HG03045 (cell line): ENCODE data around the gene NAA35.
"Not testable (repeated sequence)": the region's sequence is repeated elsewhere in the genome, so short reads cannot be mapped to it uniquely, and the experiment has no call there.

Source experiments
- ATAC-seq: cut with Tn5 transposase; IDR thresholded peaks from one replicate; pipeline ENCODE4 v1.9.1; 2021; ENCODE audit warnings: mild to moderate bottlenecking, moderate library complexity; ENCODE audit not compliant: unreplicated experiment

NAA35 gene

DNA sequence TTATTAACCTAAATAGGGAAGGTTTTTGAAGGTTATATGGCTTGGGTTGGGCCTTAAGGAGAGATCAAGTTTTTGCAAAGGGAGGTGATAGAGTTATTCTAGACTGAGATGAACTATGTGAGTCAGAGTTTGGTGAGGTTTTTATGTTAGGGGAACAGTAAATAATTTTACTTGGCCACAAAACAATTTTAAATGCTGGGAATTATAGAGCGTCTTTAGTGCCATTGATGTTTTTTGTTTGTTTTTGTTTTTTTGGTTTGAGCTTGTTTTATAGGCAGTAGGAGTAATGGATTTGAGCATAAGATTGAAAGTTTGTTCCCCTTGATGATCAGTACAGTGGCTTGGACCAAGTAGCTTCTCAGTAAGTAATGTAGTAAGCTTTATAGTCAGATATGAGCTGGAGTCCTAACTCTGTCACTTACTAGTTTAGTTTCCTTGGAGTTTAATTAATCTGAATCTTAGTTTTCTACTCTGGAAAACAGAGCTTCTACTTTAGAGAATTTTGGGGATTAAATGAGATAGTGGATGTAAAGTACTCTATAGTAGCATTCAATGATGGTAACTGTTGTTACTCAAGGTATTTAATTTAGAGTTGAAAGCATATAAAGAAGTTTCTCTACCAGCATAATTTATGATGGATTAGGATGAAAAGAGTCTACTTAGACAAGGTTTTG is 2.9 kb downstream of the NAA35 start:
- no peak for ATAC-seq

DNA sequence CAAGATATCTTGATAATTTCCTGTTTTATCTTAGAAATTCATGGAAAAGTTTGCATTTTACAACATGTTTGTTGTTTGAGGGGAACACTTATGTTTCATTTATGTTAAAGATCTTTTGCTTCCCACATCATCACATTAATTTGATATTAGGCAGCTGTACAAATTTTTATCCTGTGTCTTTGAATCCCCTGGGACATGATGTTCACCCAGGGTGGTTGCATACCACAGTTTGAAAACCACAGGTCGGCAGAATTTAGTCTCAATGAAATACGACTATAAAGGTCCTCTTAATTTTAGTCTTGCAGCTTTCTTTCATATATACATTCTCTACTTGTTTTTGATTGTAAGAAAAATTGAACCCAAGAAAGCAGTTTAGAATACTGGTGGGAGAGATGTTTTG is 3.7 kb downstream of the NAA35 start:
- ATAC-seq: no peak

DNA sequence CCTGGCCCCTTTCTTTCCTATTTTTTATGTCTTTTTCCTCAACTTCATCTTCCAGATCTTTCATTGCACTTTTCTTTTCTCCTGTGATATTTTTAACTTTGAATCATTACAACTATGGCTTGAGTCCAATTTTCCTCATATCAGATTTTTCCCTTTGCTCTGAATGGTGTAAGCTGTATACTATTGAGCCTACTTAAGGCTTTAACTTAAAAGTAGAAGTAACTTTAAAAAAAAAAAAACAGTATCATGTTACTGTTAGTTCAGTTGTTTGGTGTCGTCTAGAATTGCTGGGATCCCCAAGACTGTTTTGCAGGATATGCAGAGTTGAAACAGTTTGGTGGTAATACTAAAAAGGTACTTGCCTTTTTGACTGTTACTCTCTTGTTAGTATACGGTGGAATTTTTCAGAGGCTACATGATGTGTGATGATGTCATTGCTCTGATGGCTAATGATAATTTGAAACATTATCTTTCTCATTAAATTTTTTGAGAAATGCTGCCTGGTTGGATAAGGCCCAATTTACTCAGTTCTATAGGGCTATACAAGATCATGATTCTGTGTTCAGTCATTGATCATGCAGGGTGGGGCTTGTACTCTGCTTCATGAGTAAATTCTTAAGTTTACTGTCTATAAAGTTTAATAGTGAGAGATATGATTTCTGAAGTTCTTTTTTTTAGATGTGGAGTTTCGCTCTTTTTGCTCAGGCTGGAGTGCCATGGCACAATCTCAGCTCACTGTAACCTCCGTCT is 8.8 kb downstream of the NAA35 start:
- no peak for ATAC-seq

DNA sequence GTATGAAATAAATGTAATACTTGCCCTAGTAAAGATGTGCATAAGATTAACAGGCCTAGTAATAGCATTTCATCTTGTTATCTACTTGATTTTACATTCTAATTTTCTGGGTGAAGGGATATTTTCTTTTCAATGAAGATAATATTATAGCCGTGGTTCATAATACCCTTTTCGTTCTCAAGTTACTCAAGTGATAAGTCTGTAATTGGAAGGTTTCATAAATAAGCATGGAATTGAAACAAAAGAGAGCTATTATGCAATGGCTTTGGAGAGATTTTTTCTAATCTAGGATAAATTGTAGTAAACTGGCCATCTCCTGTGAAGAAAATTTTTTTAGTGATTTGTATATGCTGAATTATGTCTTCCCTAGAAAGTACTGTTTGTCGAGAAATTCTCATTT is 19.0 kb downstream of the NAA35 start:
- ATAC-seq: no peak

DNA sequence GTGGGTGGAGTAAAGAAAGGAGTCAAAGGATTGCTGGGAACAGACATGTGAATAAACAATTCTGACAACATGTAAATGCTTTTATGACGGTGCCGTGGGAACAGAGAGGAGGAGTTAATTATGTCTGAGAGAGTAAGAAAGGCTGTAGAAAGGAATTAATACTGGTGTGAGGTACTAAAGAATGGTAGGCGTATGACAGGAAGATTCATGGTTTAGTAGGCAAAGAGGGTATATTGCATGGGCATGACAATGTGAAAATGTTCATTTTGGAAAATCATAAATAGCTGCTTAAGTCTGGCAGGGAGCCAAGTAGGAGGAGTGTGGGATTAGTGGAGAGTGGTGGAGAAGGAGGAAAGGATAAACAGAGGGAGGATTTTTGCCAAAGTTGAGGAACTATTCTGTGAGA is 19.7 kb downstream of the NAA35 start:
- ATAC-seq: no peak

DNA sequence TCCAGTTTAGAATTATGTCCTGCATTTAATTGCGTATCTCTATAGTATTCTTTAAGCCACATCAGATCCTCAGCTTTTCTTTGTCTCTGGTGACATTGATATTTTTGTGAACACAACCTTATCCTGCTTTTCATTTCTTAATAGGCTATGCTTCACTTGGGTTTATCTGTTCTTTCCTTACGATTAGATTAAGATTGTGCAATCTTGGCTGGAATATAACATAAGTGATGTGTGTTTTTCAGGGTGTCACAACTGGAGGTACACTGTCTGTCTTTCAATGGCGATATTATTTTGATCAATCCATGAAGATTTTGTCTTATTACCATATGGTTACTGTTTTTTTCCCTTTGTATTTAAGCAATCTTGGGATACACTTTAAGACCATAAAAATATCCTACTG is 23.6 kb downstream of the NAA35 start:
- ATAC-seq: no peak

DNA sequence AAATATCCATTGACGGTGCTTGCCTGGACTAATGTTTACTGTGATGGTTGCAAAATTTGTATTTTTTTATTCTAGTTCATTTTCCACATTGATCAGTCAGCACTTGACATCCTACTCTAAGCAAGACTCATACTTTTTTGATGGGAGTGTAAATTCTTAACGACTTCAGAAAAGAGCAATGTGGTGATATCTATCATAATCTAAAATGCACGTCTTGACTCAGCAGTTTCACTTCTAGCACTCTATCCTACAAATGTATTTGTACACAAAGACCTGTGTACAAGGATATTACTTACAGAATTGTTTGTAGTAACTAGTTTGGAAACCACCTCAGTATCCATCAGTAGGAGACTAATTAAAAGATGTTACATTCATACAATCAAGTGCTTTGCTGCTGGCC is 24.0 kb downstream of the NAA35 start:
- ATAC-seq: no peak

DNA sequence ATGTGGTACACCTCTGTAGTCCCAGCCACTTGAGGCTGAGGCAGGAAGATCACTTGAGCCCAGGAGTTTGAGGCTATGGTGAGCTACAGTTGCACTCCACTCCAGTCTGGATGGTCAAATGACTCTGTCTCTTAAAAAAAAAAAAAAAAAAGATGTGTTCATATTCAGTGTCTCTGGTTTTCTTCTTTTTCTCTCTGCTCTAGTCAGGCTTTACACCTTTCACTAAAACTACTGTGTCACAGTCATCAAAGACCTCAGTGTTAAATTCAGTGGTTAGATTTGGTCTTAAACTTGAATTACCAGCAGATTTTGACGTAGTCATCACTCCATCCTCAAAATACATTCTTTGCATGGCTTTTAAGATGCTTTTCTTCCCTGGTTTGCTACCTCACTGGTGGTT is 28.8 kb downstream of the NAA35 start:
- no peak for ATAC-seq

DNA sequence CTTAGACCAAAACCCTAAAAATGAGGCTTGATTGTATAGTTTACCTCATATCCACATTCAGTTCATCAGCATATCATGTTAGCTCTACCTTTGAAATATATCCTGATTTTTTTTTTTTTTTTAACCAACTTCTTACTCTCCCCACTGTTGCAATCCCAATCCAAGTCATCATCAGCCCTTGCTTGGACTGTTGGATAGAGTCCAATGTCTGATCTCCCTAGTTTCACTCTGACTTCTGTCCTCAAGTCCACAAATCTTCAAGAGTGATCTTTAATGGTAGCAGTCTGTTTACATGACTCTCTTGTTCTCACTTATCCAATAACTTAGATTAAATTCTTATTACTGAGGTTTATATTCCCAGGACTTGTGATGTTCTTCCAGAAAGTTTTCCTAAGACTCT is 30.8 kb downstream of the NAA35 start:
- ATAC-seq: no peak

DNA sequence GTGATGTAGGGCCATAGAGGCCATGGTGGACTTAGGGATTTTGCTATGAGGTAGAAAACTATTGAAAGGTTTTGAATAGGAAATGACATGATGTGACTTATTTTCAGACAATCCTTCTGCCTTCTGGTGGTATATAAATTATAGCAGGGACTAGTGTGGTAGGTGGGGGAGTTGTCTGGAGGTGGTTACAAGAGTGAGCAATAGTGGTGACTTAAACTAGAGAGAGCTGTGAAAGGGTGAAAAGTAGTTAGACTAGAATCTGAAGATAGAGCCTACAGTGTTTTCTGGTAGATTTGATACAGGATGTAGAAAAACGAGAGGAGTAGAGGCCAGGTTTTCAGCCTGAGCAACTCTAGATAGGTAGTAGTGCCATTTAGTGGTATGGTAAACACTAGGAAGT is 32.3 kb downstream of the NAA35 start:
- no peak for ATAC-seq

DNA sequence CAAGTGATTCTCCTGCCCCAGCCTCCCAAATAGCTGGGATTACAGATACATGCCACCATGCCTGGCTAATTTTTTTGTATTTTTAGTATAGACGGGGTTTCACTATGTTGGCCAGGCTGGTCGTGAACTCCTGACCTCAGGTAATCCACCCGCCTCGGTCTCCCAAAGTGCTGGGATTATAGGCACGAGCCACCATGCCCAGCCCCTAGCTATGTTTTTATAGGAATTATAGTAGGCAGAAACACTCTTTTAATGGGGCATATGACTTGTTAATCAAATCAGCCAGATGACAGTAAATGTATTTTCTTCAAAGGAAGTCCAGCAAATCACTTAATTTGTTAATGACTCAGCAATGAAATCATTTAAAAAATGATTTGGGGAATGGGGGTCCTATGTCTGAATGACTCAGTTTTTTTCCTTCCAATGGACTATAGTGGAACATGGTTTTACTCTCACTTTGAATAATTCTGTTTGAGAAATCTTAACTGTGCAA is 33.2 kb downstream of the NAA35 start:
- not testable (repeated sequence) for ATAC-seq

DNA sequence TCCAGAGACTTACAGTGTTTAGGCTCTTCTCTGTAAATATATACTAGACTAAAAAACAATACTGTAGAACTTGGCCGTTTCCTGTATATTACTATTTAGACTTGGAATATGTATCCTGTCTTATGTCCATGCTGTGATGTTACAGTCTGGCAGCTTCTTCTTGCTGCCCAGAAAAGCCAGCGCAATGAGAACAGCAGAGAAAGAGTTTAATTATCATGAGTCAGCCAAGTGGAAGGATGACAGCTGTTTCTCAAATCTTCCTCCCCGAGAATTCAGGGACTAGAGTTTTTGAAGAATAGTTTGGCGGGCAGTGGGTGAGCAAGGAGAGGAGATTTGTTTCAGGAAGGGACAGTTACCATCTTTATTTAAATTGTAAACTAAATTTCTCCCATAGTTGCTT is 37.5 kb downstream of the NAA35 start:
- ATAC-seq: no peak

DNA sequence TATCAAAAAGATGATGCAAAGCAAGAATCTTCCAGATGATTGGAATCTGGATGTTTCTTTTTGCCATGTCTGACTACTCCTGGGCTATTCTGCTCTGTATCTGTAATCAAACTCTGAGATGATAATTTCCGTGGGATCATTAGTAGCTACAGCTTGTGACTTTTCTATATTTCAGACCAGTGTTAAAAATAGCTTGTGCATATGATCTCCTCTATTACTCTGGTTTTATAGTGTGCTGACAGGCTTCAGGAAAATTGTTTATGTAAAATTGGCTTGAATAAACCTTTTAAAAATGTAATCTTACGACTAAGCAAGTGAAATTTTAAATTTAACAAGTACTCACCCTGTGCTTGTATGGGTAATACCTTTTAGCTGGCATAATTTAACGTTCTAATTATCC is 40.4 kb downstream of the NAA35 start:
- no peak for ATAC-seq

DNA sequence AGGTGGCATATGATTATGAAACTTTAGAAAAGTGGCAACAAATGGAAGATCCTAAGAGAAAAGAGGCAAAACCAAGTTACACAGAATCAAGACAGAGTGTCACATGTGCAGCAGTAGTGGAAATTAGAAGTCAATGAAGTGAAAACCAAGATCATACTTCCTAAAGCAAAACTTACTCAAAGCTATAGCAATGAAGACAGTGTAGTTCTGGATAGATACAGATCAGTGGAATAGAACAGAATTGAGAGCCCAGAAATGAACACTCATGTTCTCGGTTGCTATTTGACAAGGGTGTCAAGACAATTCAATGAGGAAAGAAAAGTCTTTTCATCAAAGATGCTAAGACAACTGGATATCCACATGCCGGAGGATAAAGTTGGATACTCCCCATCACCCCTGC is 43.5 kb downstream of the NAA35 start:
- ATAC-seq: no peak

DNA sequence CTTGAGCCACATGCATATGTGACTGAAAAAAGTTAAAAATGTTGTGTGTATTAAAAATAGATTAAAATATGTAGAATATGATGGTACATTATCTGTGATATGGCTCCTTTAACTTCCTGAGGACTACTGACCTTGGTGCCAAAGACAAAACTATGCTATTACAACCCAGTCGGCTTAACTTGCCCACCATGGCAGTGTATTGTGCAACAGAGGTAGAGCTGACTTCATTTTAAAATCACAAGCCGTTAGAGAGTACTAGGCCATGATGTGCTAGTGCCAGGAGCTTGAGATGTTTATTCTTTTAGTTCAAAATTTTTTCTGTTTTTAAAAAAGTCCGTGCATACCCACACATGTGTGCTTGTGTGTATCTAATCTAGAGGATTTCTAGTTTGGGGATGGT is 46.3 kb downstream of the NAA35 start:
- ATAC-seq: no peak

DNA sequence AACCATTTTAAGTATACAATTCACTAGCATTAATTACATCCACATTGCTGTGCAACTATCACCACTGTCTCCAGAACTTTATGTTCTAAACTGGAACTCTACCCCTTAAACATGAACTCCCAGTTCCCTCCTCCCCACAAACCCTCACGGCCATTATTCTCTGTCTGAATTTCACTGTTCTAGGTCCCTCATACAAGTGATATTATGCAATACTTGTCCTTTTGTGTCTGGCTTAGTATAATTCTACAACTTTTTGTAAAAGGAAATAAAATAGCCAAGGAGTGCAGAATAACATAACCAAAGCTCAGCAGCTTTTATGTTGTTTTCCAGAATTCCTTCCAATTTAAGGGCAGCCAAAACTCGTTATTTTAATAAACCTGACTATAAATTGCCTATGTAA is 53.2 kb downstream of the NAA35 start:
- no peak for ATAC-seq

DNA sequence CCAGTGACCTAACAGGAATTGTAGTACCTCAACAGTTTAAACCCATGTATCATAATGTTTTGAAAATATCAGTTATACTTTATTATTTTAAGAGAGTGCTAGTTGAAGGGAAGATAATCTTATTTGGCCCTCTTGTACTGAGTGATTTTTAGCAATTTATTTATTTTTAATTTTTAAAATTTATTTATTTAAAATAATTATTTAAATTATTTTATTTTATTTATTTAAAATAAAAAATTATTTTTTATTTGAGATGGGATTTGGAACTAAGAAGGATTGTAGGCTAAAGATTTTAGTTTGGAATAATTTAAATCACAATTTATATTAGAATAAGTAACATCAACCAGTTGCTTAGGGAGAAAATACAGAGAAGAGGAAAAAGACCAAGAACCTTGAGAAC is 54.2 kb downstream of the NAA35 start:
- no peak for ATAC-seq

DNA sequence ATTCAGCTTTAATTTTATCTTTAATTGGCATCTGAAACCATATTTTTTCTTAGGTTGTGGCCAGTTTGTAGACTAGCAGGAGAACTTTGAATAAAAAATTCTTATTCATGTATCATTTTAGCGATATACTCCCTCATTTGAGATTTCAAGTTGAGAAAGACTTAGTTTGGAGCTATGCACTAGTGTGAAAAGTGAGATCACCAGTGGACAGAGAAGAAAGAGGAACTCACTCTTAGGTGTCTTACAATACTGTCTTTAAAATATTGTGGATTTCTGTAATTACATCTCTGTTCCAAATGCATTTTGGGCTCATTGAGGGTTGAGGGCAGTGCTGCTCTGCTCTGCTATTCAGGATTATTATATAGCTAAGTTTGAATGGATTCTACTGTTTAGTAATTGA is 54.7 kb downstream of the NAA35 start:
- ATAC-seq: no peak

DNA sequence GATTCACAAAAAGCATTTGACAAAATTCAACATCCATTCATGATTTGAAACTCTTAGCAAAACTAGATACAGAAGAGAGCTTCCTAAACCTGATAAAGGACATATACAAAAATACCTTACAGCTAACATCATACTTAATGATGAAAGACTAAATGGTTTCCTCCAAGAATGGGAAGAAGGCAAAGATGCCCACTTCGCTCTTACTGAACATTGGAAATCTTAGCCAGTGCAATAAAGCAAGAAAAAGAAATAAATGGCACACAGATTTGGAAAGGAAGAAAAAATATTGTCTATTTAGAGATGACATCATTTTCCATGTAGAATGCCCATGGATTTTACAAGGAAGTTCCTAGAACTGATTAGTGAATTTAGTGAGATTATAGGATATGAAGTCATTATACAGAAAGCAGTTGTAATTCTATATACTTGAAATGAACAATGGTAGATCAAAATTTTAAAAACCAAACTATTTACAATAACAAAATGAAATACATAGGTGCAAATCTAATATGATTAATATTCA is 64.4 kb downstream of the NAA35 start:
- ATAC-seq: no peak

DNA sequence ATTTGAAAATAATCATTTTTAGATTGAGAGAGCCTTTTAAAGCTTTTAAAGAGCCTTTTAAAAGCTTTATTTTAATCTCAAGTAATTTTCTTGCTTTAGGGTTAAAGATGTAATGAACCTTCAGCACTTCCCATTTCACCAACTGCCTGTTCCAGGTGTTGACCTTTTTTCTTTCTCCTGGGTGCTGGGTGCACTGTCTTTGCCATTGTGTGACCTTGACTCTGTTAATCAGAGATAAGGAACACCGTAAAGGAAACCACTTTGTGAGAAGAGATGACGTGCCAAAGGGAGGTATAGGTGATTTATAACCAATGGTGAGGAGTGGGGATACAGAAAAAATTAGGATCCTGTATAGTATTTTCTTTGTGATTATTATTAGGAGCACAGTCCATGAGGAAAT is 68.2 kb downstream of the NAA35 start:
- no peak for ATAC-seq

DNA sequence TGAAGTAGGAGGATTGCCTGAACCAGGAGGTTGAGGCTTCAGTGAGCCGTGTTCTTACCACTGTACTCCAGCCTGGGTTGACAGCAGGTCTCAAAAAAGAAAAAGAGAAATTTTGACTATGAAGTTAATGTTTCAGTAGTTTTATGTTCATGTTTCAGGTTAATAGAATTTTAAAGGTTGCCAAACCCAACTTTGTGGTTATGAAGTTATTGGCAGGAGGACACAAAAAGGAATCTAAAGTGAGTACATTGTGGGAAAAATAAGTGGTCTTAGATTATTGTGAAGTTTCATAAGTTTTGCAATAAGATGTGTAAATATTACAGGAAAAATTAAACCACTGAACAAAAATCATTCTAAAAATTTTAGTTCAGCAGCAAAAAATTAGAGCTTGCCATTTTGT is 79.8 kb downstream of the NAA35 start:
- ATAC-seq: no peak

DNA sequence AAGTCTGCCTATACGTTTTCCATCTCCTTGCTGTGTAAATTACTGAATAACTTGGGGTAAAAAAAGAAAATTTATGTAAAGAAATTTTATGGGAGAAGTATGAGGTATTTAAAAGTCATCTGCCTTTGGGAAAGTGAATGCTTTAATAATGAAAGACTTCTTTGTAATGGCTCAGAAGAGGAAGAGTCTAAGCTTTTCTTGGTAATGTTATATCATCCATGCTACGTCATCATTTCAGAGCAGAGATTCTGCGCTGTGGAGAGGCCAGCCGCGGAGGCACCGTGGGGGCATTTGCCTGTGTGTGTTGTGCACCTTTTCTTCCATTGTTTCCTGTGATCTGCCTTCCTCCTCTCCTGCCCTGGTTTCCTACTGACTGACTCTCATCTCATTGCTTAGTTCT is 80.2 kb downstream of the NAA35 start:
- no peak for ATAC-seq
